GM21825 (cell line): Measurements from ENCODE around the gene SIPA1L3.
"Not testable (repeated sequence)": the region's sequence is repeated elsewhere in the genome, so short reads cannot be mapped to it uniquely, and the experiment has no call there.

Source experiments
- ATAC-seq: cut with Tn5 transposase; IDR thresholded peaks from one replicate; pipeline ENCODE4 v1.9.1; 2021; ENCODE audit warnings: mild to moderate bottlenecking, moderate library complexity; ENCODE audit not compliant: unreplicated experiment

The SIPA1L3 gene

GRCh38 chr19:38061294-38061693, 154.3 kb downstream of the SIPA1L3 start:
- ATAC-seq, result no peak

GRCh38 chr19:38062959-38063761, 156.2 kb downstream of the SIPA1L3 start:
- ATAC-seq, result no peak

GRCh38 chr19:38063928-38064327, 156.9 kb downstream of the SIPA1L3 start:
- ATAC-seq, result no peak

- ATAC-seq, result no peak
Observed at GRCh38 chr19:38064661-38065425, 157.8 kb downstream of the SIPA1L3 start.

GRCh38 chr19:38065775-38066174, 158.8 kb downstream of the SIPA1L3 start:
- not testable (repeated sequence) for ATAC-seq

GRCh38 chr19:38068826-38069225, 161.8 kb downstream of the SIPA1L3 start:
- no peak for ATAC-seq

- no peak for ATAC-seq
Observed at GRCh38 chr19:38070573-38070972, 163.6 kb downstream of the SIPA1L3 start.

- not testable (repeated sequence) for ATAC-seq
Observed at GRCh38 chr19:38071054-38071453, 164.0 kb downstream of the SIPA1L3 start.

- no peak for ATAC-seq
Observed at GRCh38 chr19:38071647-38072046, 164.6 kb downstream of the SIPA1L3 start.

GRCh38 chr19:38072776-38073750, 166.1 kb downstream of the SIPA1L3 start:
- no peak for ATAC-seq

- ATAC-seq, result no peak
Observed at GRCh38 chr19:38073841-38074685, 167.1 kb downstream of the SIPA1L3 start.

- no peak for ATAC-seq
Observed at GRCh38 chr19:38076337-38076736, 169.3 kb downstream of the SIPA1L3 start.

GRCh38 chr19:38078302-38078930, 171.4 kb downstream of the SIPA1L3 start:
- ATAC-seq, result no peak

GRCh38 chr19:38079926-38080380, 172.9 kb downstream of the SIPA1L3 start:
- peak; percentile 77 for ATAC-seq

- ATAC-seq, result no peak
Observed at GRCh38 chr19:38081547-38082255, 174.7 kb downstream of the SIPA1L3 start.

- no peak for ATAC-seq
Observed at GRCh38 chr19:38082256-38083118, 175.5 kb downstream of the SIPA1L3 start.

GRCh38 chr19:38084196-38084595, 177.2 kb downstream of the SIPA1L3 start:
- no peak for ATAC-seq

- no peak for ATAC-seq
Observed at GRCh38 chr19:38089440-38089839, 182.4 kb downstream of the SIPA1L3 start.
